HCT116 (cell line): ENCODE results near the gene ERFE. TPM values are rescaled to one million over a fixed set of nuclear protein-coding genes. Genes with fewer than 3 reads are reported as not detected.
"Not testable (repeated sequence)": the region's sequence is repeated elsewhere in the genome, so short reads cannot be mapped to it uniquely, and the experiment has no call there.

Experiments
- ATAC-seq: fragments of 200-7000 bp; cut with Tn5 transposase; 2 replicates; pipeline ENCODE4 v1.9.1; 2020; ENCODE audit warnings: mild to moderate bottlenecking, moderate library complexity
- BruUV-seq: library from RNA; stranded (reverse); fragments of 400-500 nt; replicated peaks from 2 replicates; lab custom pipeline; 2021; lab: Mats Ljungman, UMichigan
- CTCF ChIA-PET: fragments of 300-600 bp; sonication (Branson Sonifier 250); formaldehyde crosslinking; loops from one replicate; lab custom pipeline; 2021; ENCODE audit warnings: antibody characterized with exemption; lab: Charles Lee
- POLR2A ChIA-PET: fragments of 300-600, 350-600 bp; sonication (Branson Sonifier 250); formaldehyde crosslinking; loops from one replicate; lab custom pipeline; 2021; ENCODE audit warnings: antibody characterized with exemption; lab: Charles Lee
- RAD21 ChIA-PET, 2 experiments: fragments of 300-600 bp; sonication (Branson Sonifier 250); formaldehyde crosslinking; loops; one replicate each; lab custom pipeline; 2023; ENCODE audit warnings: low total read pairs in 2 of 2; ENCODE audit not compliant: uncharacterized antibody in 2 of 2, unreplicated experiment in 2 of 2, low non-redundant PET in 1 of 2; lab: Charles Lee
- DNase-seq: peaks from one replicate; pipeline ENCODE4 v3.0.0-alpha.2; 2010; ENCODE audit warnings: low read depth, low spot score
- H2AFZ ChIP-seq: fragments of 200-600 bp; shearing (Covaris generic), sonication (generic); 2 replicates; pipeline ENCODE4 v1.6.1; 2017; ENCODE audit warnings: low read depth, mixed run types, mixed read lengths, antibody characterized with exemption, low read length; ENCODE audit not compliant: poor library complexity, severe bottlenecking
- H3K27ac ChIP-seq: 2 replicates; pipeline ENCODE4 v1.5.1; 2012; ENCODE audit warnings: low read depth, low read length
- H3K27me3 ChIP-seq: fragments of 200-600 bp; sonication (generic); 2 replicates; pipeline ENCODE4 v1.6.1; 2016; ENCODE audit warnings: mixed run types, low read length, mixed read lengths; ENCODE audit not compliant: insufficient read depth
- H3K36me3 ChIP-seq, 2 experiments: fragments of 200-500 bp in 1 of 2; fragments of 200-600 bp in 1 of 2; sonication (Bioruptor generic) in 1 of 2; sonication (generic) in 1 of 2; 2 replicates each; pipeline versions ENCODE4 v1.5.1 to v1.6.1; 2014 to 2016; ENCODE audit warnings: low read length in 2 of 2, inconsistent platforms in 1 of 2, mixed read lengths in 1 of 2, mixed run types in 1 of 2; ENCODE audit not compliant: insufficient read depth in 2 of 2, control insufficient read depth in 1 of 2
- H3K4me1 ChIP-seq, 2 experiments: fragments of 200-600 bp in 1 of 2; sonication (generic) in 1 of 2; 2 replicates each; pipeline versions ENCODE4 v1.5.1 to v1.6.1; 2012 to 2017; ENCODE audit warnings: low read length in 2 of 2, inconsistent platforms in 1 of 2, mild to moderate bottlenecking in 1 of 2, mixed read lengths in 1 of 2, mixed run types in 1 of 2, moderate library complexity in 1 of 2; ENCODE audit not compliant: insufficient read depth in 2 of 2, control insufficient read depth in 1 of 2
- H3K4me2 ChIP-seq: fragments of 200-600 bp; sonication (generic); 2 replicates; pipeline ENCODE4 v1.6.1; 2017; ENCODE audit warnings: mixed run types, low read length, mixed read lengths
- H3K4me3 ChIP-seq, 2 experiments: fragments of 200-600 bp in 1 of 2; sonication (generic) in 1 of 2; replicated peaks in 1 of 2; 2 replicates each; pipeline ENCODE4 v1.5.1; 2011 to 2016; ENCODE audit warnings: low read length in 2 of 2, control low read depth in 1 of 2, low read depth in 1 of 2, mild to moderate bottlenecking in 1 of 2, mixed read lengths in 1 of 2, mixed run types in 1 of 2
- H3K79me2 ChIP-seq: fragments of 200-600 bp; sonication (generic); 2 replicates; pipeline ENCODE4 v1.6.1; 2017; ENCODE audit warnings: mild to moderate bottlenecking, mixed run types, low read length, moderate library complexity, mixed read lengths; ENCODE audit not compliant: insufficient read depth
- H3K9ac ChIP-seq: fragments of 200-600 bp; sonication (generic); 2 replicates; pipeline ENCODE4 v1.6.1; 2016; ENCODE audit warnings: low read length, mixed read lengths
- H3K9me2 ChIP-seq: fragments of 200-600 bp; sonication (generic), shearing (Covaris generic); 2 replicates; pipeline ENCODE4 v1.6.1; 2017; ENCODE audit warnings: mixed run types, mild to moderate bottlenecking, moderate library complexity; ENCODE audit not compliant: insufficient read depth
- H3K9me3 ChIP-seq, 2 experiments: fragments of 200-500 bp in 1 of 2; fragments of 200-600 bp in 1 of 2; sonication (Bioruptor generic) in 1 of 2; sonication (generic) in 1 of 2; 2 replicates each; pipeline ENCODE4 v1.6.1; 2014 to 2017; ENCODE audit warnings: low read length in 2 of 2, mixed read lengths in 2 of 2, inconsistent platforms in 1 of 2, low read depth in 1 of 2, mild to moderate bottlenecking in 1 of 2, mixed run types in 1 of 2, moderate library complexity in 1 of 2; ENCODE audit not compliant: control insufficient read depth in 1 of 2, insufficient read depth in 1 of 2
- H4K20me1 ChIP-seq: fragments of 200-600 bp; sonication (generic), shearing (Covaris generic); 2 replicates; pipeline ENCODE4 v1.6.1; 2017; ENCODE audit warnings: mixed run types, mild to moderate bottlenecking, moderate library complexity; ENCODE audit not compliant: insufficient read depth
- CBX3 ChIP-seq: IDR thresholded peaks from 2 replicates; pipeline ENCODE4 v1.6.1; 2012; ENCODE audit warnings: low read depth
- CEBPB ChIP-seq: IDR thresholded peaks from 2 replicates; pipeline ENCODE4 v1.6.1; 2012; ENCODE audit warnings: low read depth
- ELF1 ChIP-seq: IDR thresholded peaks from 2 replicates; pipeline ENCODE4 v1.6.1; 2012; ENCODE audit warnings: low read depth, borderline replicate concordance
- EZH2 ChIP-seq: fragments of 200-600 bp; sonication (generic); IDR thresholded peaks from 2 replicates; pipeline ENCODE4 v1.6.1; 2017; ENCODE audit warnings: antibody characterized with exemption, mixed run types
- EZH2phosphoT487 ChIP-seq: fragments of 200-600 bp; IDR thresholded peaks from 2 replicates; pipeline ENCODE4 v1.6.1; 2018; ENCODE audit warnings: antibody characterized with exemption, borderline replicate concordance
- FOSL1 ChIP-seq: IDR thresholded peaks from 2 replicates; pipeline ENCODE4 v1.6.1; 2012; ENCODE audit warnings: low read depth
- POLR2A ChIP-seq: IDR thresholded peaks from 2 replicates; pipeline ENCODE4 v1.7.0; 2011; ENCODE audit warnings: borderline replicate concordance; ENCODE audit not compliant: insufficient read depth, insufficient read length; ENCODE audit errors: extremely low read depth
- POLR2AphosphoS5 ChIP-seq: IDR thresholded peaks from 2 replicates; pipeline ENCODE4 v1.6.1; 2011; ENCODE audit warnings: mild to moderate bottlenecking, low read depth, low read length, moderate library complexity
- RAD21 ChIP-seq: IDR thresholded peaks from 2 replicates; pipeline ENCODE4 v1.6.1; 2012; ENCODE audit warnings: low read depth, mild to moderate bottlenecking
- SIN3A ChIP-seq: IDR thresholded peaks from 2 replicates; pipeline ENCODE4 v1.6.1; 2012; ENCODE audit warnings: low read depth
- SP1 ChIP-seq: IDR thresholded peaks from 2 replicates; pipeline ENCODE4 v1.6.1; 2012; ENCODE audit warnings: low read depth
- SRF ChIP-seq: IDR thresholded peaks from 2 replicates; pipeline ENCODE4 v1.6.1; 2012; ENCODE audit warnings: low read depth
- TCF7L2 ChIP-seq: IDR thresholded peaks from 2 replicates; pipeline ENCODE4 v1.7.0; 2011; ENCODE audit warnings: borderline replicate concordance, inconsistent platforms; ENCODE audit not compliant: insufficient read depth, insufficient read length; ENCODE audit errors: extremely low read depth
- YY1 ChIP-seq: IDR thresholded peaks from 2 replicates; pipeline ENCODE4 v1.6.1; 2011; ENCODE audit warnings: low read length, low read depth, moderate library complexity, mild to moderate bottlenecking; ENCODE audit not compliant: insufficient replicate concordance; ENCODE audit errors: extremely low read depth
- ZFX ChIP-seq: fragments of 450-650 bp; IDR thresholded peaks from 2 replicates; pipeline ENCODE4 v1.6.1; 2017
- intact Hi-C: fragments of 100-400 bp; cut with micrococcal nuclease; formaldehyde crosslinking; loops from 2 replicates; pipeline ENCODE4 v1.10.0; 2022
- total RNA-seq: library from RNA; stranded (reverse); gene quantifications from one replicate; pipeline ENCODE4 v1.2.1, GENCODE V29; 2021; ENCODE audit not compliant: unreplicated experiment
- TF ChIP-seq, protein P1 (sequence below): IDR thresholded peaks from 2 replicates; pipeline ENCODE4 v1.6.1; 2011; ENCODE audit warnings: mild to moderate bottlenecking, low read length, moderate library complexity; ENCODE audit not compliant: insufficient replicate concordance; ENCODE audit errors: extremely low read depth
- TF ChIP-seq, protein P2 (sequence below), 3 experiments: fragments of 200-600 bp in 1 of 3; sonication (generic) in 1 of 3; IDR thresholded peaks in 2 of 3; conservative IDR thresholded peaks in 1 of 3; 2 replicates each; pipeline ENCODE4 v1.5.1; 2012 to 2017; ENCODE audit warnings: low read depth in 2 of 3, low read length in 2 of 3, antibody characterized with exemption in 1 of 3, borderline replicate concordance in 1 of 3, control low read depth in 1 of 3, mild to moderate bottlenecking in 1 of 3, mixed read lengths in 1 of 3, mixed run types in 1 of 3, moderate library complexity in 1 of 3; ENCODE audit not compliant: insufficient read depth in 1 of 3
- TF ChIP-seq, protein P3 (sequence below): IDR thresholded peaks from 2 replicates; pipeline ENCODE4 v1.6.1; 2012
- TF ChIP-seq, protein P4 (sequence below): IDR thresholded peaks from 2 replicates; pipeline ENCODE4 v1.6.1; 2012

Gene ERFE
- total RNA-seq, 1 experiment from 2014 or later: 17.3 TPM

DNA sequence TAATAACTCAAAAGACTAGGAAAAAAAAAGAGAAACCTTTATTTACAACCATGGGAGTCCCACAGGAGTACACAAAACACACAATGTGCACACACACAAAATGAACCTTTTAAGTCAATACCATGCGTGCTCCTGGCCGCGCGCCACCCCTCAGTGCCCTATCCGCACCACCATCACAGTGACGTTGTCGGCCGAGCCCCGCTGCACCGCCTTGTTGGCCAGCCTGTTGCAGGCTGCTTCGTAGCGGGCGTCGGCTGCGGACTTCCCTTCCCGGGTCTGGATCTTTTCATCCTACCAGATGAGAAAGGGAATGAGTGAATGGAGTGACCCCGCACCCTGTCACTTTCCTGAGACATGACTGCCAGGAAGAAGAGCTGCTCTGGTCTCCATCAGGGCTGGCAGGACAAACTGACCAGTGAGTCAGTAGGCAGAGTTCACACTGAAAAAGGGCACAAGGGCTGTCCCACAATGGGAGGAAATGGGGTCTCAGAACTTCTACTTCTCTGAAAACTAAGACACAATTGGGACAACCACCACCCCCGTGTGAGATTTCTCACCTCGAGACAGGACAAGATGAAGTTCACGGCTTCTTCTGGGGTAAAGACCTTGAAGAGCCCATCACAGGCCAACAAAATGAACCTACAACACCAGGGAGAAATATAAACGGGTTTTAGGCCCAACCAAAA is 11.8 kb downstream of the ERFE start:
- CTCF ChIA-PET: no interaction called here
- Histone ChIP-seq H2AFZ (no peak overlapping the region), H3K9ac (no peak overlapping the region), H3K27ac (no peak overlapping the region), H3K4me1 (0 out of 4 replicates have a peak, but pooled peaks cover 0 to 2% of the 10 kb centered on the region in 2 experiments)
- RAD21 ChIA-PET: no interaction called here
- TF ChIP-seq, protein P1, sequence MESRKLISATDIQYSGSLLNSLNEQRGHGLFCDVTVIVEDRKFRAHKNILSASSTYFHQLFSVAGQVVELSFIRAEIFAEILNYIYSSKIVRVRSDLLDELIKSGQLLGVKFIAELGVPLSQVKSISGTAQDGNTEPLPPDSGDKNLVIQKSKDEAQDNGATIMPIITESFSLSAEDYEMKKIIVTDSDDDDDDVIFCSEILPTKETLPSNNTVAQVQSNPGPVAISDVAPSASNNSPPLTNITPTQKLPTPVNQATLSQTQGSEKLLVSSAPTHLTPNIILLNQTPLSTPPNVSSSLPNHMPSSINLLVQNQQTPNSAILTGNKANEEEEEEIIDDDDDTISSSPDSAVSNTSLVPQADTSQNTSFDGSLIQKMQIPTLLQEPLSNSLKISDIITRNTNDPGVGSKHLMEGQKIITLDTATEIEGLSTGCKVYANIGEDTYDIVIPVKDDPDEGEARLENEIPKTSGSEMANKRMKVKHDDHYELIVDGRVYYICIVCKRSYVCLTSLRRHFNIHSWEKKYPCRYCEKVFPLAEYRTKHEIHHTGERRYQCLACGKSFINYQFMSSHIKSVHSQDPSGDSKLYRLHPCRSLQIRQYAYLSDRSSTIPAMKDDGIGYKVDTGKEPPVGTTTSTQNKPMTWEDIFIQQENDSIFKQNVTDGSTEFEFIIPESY: no peak
- TF ChIP-seq, protein P2, sequence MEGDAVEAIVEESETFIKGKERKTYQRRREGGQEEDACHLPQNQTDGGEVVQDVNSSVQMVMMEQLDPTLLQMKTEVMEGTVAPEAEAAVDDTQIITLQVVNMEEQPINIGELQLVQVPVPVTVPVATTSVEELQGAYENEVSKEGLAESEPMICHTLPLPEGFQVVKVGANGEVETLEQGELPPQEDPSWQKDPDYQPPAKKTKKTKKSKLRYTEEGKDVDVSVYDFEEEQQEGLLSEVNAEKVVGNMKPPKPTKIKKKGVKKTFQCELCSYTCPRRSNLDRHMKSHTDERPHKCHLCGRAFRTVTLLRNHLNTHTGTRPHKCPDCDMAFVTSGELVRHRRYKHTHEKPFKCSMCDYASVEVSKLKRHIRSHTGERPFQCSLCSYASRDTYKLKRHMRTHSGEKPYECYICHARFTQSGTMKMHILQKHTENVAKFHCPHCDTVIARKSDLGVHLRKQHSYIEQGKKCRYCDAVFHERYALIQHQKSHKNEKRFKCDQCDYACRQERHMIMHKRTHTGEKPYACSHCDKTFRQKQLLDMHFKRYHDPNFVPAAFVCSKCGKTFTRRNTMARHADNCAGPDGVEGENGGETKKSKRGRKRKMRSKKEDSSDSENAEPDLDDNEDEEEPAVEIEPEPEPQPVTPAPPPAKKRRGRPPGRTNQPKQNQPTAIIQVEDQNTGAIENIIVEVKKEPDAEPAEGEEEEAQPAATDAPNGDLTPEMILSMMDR (IDR thresholded peaks at IDR 0.05 in 2 of 3, conservative IDR thresholded peaks at IDR 0.05 in 1 of 3; ENCODE audit: borderline replicate concordance in 1 of 3, insufficient read depth in 1 of 3, low read depth in 2 of 3, low read length in 2 of 3): no peak
- no peak for TF ChIP-seq EZH2phosphoT487
- TF ChIP-seq SIN3A: no peak
- no peak for TF ChIP-seq FOSL1
- no peak for TF ChIP-seq POLR2AphosphoS5
- TF ChIP-seq POLR2A: no peak
- TF ChIP-seq ZFX: no peak
- TF ChIP-seq SP1: no peak
- TF ChIP-seq SRF: no peak
- TF ChIP-seq, protein P3, sequence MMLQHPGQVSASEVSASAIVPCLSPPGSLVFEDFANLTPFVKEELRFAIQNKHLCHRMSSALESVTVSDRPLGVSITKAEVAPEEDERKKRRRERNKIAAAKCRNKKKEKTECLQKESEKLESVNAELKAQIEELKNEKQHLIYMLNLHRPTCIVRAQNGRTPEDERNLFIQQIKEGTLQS: no peak
- no peak for TF ChIP-seq TCF7L2
- TF ChIP-seq RAD21: no peak
- no peak for TF ChIP-seq ELF1
- no peak for TF ChIP-seq YY1
- no peak for TF ChIP-seq CBX3
- TF ChIP-seq, protein P4, sequence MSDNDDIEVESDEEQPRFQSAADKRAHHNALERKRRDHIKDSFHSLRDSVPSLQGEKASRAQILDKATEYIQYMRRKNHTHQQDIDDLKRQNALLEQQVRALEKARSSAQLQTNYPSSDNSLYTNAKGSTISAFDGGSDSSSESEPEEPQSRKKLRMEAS: no peak
- TF ChIP-seq EZH2: no peak
- no peak for TF ChIP-seq CEBPB
- TF ChIP-seq, all 23 proteins: peak for 0
- no TSS peak for BruUV-seq
- no peak for ATAC-seq
- POLR2A ChIA-PET: no interaction called here
- H3K79me2 ChIP-seq: no peaks in the 10 kb centered on the region
- no peaks in the 10 kb centered on the region for H3K9me3 ChIP-seq
- no peak for DNase-seq
- peaks cover 7 to 33% of the 10 kb centered on the region in 2 experiments; a peak in 3 of 4 replicates for H3K36me3 ChIP-seq
- 0 out of 2 replicates have a peak, but pooled peaks cover 9% of the 10 kb centered on the region for H4K20me1 ChIP-seq
- H3K4me3 ChIP-seq: no peak overlapping the region
- no peaks in the 10 kb centered on the region for H3K27me3 ChIP-seq
- no peaks in the 10 kb centered on the region for H3K9me2 ChIP-seq
- intact Hi-C loops: no loop called here
- no peak overlapping the region for H3K4me2 ChIP-seq

DNA sequence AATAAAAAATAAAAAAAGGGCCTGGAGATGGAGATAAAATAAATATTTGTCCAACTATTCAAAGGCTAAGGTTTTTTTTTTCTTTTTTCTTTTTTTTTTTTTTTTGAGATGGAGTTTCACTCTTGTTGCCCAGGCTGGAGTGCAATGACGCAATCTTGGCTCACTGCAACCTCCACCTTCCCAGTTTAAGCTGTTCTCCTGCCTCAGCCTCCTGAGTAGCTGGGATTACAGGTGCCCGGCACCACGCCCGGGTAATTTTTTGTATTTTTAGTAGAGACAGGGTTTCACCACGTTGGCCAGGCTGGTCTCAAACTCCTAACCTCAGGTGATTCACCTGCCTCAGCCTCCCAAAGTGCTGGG is 12.3 kb downstream of the ERFE start:
- H2AFZ ChIP-seq, POLR2A ChIA-PET, H3K9me2 ChIP-seq, CTCF ChIA-PET, H3K9ac ChIP-seq, H3K79me2 ChIP-seq, RAD21 ChIA-PET, H3K4me2 ChIP-seq, ATAC-seq, DNase-seq, H4K20me1 ChIP-seq, intact Hi-C loops, H3K4me1 ChIP-seq, H3K4me3 ChIP-seq, H3K27ac ChIP-seq, BruUV-seq, H3K27me3 ChIP-seq, H3K9me3 ChIP-seq: not testable (repeated sequence)
- peaks cover 7 to 36% of the 10 kb centered on the region in 2 experiments; a peak in 3 of 4 replicates for H3K36me3 ChIP-seq
